ENCODE data around the gene STEAP2.
"Not testable (repeated sequence)": the region's sequence is repeated elsewhere in the genome, so short reads cannot be mapped to it uniquely, and the experiment has no call there.

STEAP2 gene

GRCh38 chr7:90211391-90212148 is at the start of gene STEAP2:
Gene STEAP2, plus strand, starts transcription at chr7:90211740. Its CDS starts 13,343 bp downstream, at chr7:90225083.
- DNase-seq = no peak

- DNase-seq = no peak
Measured at GRCh38 chr7:90163534-90163933, 48.0 kb upstream of the STEAP2 start.

GRCh38 chr7:90165724-90166123 is 45.8 kb upstream of the STEAP2 start:
- no peak for DNase-seq

GRCh38 chr7:90166153-90166552 is 45.4 kb upstream of the STEAP2 start:
- DNase-seq = no peak

GRCh38 chr7:90167361-90167760 is 44.2 kb upstream of the STEAP2 start:
- no peak for DNase-seq

- DNase-seq = no peak
Measured at GRCh38 chr7:90169891-90170290, 41.6 kb upstream of the STEAP2 start.

GRCh38 chr7:90172121-90172520 is 39.4 kb upstream of the STEAP2 start:
- DNase-seq = no peak

GRCh38 chr7:90172624-90173023 is 38.9 kb upstream of the STEAP2 start:
- no peak for DNase-seq

- DNase-seq = no peak
Measured at GRCh38 chr7:90173127-90173844, 38.3 kb upstream of the STEAP2 start.

- DNase-seq = no peak
Measured at GRCh38 chr7:90175667-90176066, 35.9 kb upstream of the STEAP2 start.

- DNase-seq = no peak
Measured at GRCh38 chr7:90176195-90176594, 35.3 kb upstream of the STEAP2 start.

- no peak for DNase-seq
Measured at GRCh38 chr7:90178166-90178565, 33.4 kb upstream of the STEAP2 start.

GRCh38 chr7:90178679-90179278 is 32.8 kb upstream of the STEAP2 start:
- DNase-seq = peak; percentile 2

GRCh38 chr7:90180011-90180585 is 31.4 kb upstream of the STEAP2 start:
- DNase-seq = no peak

- no peak for DNase-seq
Measured at GRCh38 chr7:90180649-90181048, 30.9 kb upstream of the STEAP2 start.

- no peak for DNase-seq
Measured at GRCh38 chr7:90181485-90181884, 30.1 kb upstream of the STEAP2 start.

GRCh38 chr7:90186290-90186689 is 25.2 kb upstream of the STEAP2 start:
- DNase-seq = not testable (repeated sequence)

- DNase-seq = no peak
Measured at GRCh38 chr7:90187507-90188050, 24.0 kb upstream of the STEAP2 start.

GRCh38 chr7:90188281-90188680 is 23.3 kb upstream of the STEAP2 start:
- DNase-seq = no peak

- DNase-seq = no peak
Measured at GRCh38 chr7:90190995-90191394, 20.5 kb upstream of the STEAP2 start.

GRCh38 chr7:90191648-90192047 is 19.9 kb upstream of the STEAP2 start:
- DNase-seq = no peak

- no peak for DNase-seq
Measured at GRCh38 chr7:90192876-90193750, 18.4 kb upstream of the STEAP2 start.

Data from CD4-positive, alpha-beta T cell treated with Interleukin-21 for 1 hour (primary cell).